H1 (cell line): Measurements from ENCODE around the gene STX8. TPM values are rescaled to one million over a fixed set of nuclear protein-coding genes. Genes with fewer than 3 reads are reported as not detected.

ENCODE experiments used
- CTCF ChIA-PET: fragments of 300-600 bp; sonication (Branson Sonifier 250); formaldehyde crosslinking; loops from one replicate; lab custom pipeline; 2021; ENCODE audit not compliant: partially characterized antibody; lab: Charles Lee
- POLR2A ChIA-PET: fragments of 300-600 bp; sonication (Branson Sonifier 250); formaldehyde crosslinking; loops from one replicate; lab custom pipeline; 2021; ENCODE audit warnings: inconsistent platforms; ENCODE audit not compliant: partially characterized antibody; lab: Charles Lee
- DNase-seq, 2 experiments: peaks; one replicate each; pipeline versions ENCODE4 v3.0.0 to v3.0.0-alpha.2; 2010 to 2022; ENCODE audit warnings: low spot score in 2 of 2, low read depth in 1 of 2, mixed read lengths in 1 of 2
- FAIRE-seq: peaks from 2 replicates; lab custom pipeline; 2011; peaks lifted over from hg19 to GRCh38; lab: Jason Lieb, UNC
- H2AFZ ChIP-seq: 2 replicates; pipeline ENCODE4 v1.8.1; 2012; ENCODE audit warnings: low read length, inconsistent platforms
- H2AK5ac ChIP-seq: 2 replicates; pipeline ENCODE4 v1.6.1; 2013; ENCODE audit warnings: low read depth, low read length
- H2BK120ac ChIP-seq: replicated peaks from 2 replicates; pipeline ENCODE3; 2013; ENCODE audit warnings: low read depth, low read length, inconsistent platforms
- H2BK12ac ChIP-seq: 2 replicates; pipeline ENCODE4 v1.6.1; 2013; ENCODE audit warnings: low read depth, low read length
- H2BK15ac ChIP-seq: 2 replicates; pipeline ENCODE4 v1.6.1; 2013; ENCODE audit warnings: low read length
- H2BK20ac ChIP-seq: 2 replicates; pipeline ENCODE4 v1.6.1; 2013; ENCODE audit warnings: low read length
- H2BK5ac ChIP-seq: 2 replicates; pipeline ENCODE4 v1.6.1; 2013; ENCODE audit warnings: low read depth, low read length
- H3K14ac ChIP-seq: 2 replicates; pipeline ENCODE4 v1.6.1; 2013; ENCODE audit warnings: inconsistent platforms; ENCODE audit not compliant: insufficient read length
- H3K18ac ChIP-seq: 2 replicates; pipeline ENCODE4 v1.6.1; 2013; ENCODE audit warnings: low read length; ENCODE audit errors: extremely low read depth
- H3K23ac ChIP-seq: 2 replicates; pipeline ENCODE4 v1.6.1; 2013; ENCODE audit warnings: inconsistent platforms; ENCODE audit not compliant: insufficient read length
- H3K23me2 ChIP-seq: 2 replicates; pipeline ENCODE4 v1.6.1; 2013; ENCODE audit warnings: low read depth, low read length
- H3K27ac ChIP-seq: 2 replicates; pipeline ENCODE4 v1.6.1; 2011; ENCODE audit warnings: low read depth, low read length, inconsistent platforms
- H3K27me3 ChIP-seq, 4 experiments: replicated peaks in 1 of 4; 1 replicate in 1 of 4; 2 replicates in 3 of 4; pipeline versions ENCODE4 v1.6.1 to v1.8.1; 2011 to 2013; ENCODE audit warnings: low read length in 3 of 4, mild to moderate bottlenecking in 3 of 4, inconsistent platforms in 2 of 4, mixed read lengths in 2 of 4, moderate library complexity in 1 of 4; ENCODE audit not compliant: control insufficient read depth in 3 of 4, insufficient read depth in 3 of 4; ENCODE audit errors: extremely low read depth in 1 of 4
- H3K36me3 ChIP-seq, 4 experiments: 2 replicates each; pipeline versions ENCODE4 v1.6.1 to v1.8.1; 2011 to 2013; ENCODE audit warnings: mild to moderate bottlenecking in 4 of 4, low read length in 3 of 4, moderate library complexity in 2 of 4, control low read depth in 1 of 4, inconsistent platforms in 1 of 4; ENCODE audit not compliant: insufficient read depth in 4 of 4, control insufficient read depth in 2 of 4
- H3K4ac ChIP-seq: replicated peaks from 2 replicates; pipeline ENCODE3; 2013; ENCODE audit warnings: low read length, low read depth, mixed read lengths, inconsistent platforms; ENCODE audit not compliant: insufficient read length
- H3K4me1 ChIP-seq, 4 experiments: replicated peaks in 1 of 4; 1 replicate in 1 of 4; 2 replicates in 3 of 4; pipeline versions ENCODE4 v1.6.1 to v1.8.1; 2011 to 2013; ENCODE audit warnings: low read length in 3 of 4, inconsistent platforms in 2 of 4, mixed read lengths in 1 of 4; ENCODE audit not compliant: insufficient read depth in 4 of 4, control insufficient read depth in 3 of 4
- H3K4me2 ChIP-seq, 2 experiments: 2 replicates each; pipeline versions ENCODE4 v1.6.1 to v1.8.1; 2011 to 2013; ENCODE audit warnings: low read depth in 2 of 2, low read length in 2 of 2, control low read depth in 1 of 2, inconsistent platforms in 1 of 2, mild to moderate bottlenecking in 1 of 2; ENCODE audit not compliant: insufficient read depth in 1 of 2
- H3K4me3 ChIP-seq, 4 experiments: fragments of 200-600, 300-600 bp in 1 of 4; sonication (generic), shearing (Covaris generic), sonication (Bioruptor Twin) in 1 of 4; 2 replicates each; pipeline versions ENCODE4 v1.5.1 to v1.8.1; 2011 to 2016; ENCODE audit warnings: low read length in 4 of 4, low read depth in 3 of 4, control low read depth in 2 of 4, inconsistent platforms in 2 of 4, mild to moderate bottlenecking in 2 of 4, mixed read lengths in 1 of 4, moderate library complexity in 1 of 4; ENCODE audit not compliant: insufficient read depth in 2 of 4; ENCODE audit errors: extremely low read depth in 1 of 4
- H3K56ac ChIP-seq: replicated peaks from 2 replicates; pipeline ENCODE3; 2013; ENCODE audit warnings: low read depth, mild to moderate bottlenecking, mixed read lengths, low read length, inconsistent platforms; ENCODE audit not compliant: insufficient read length
- H3K79me1 ChIP-seq: 2 replicates; pipeline ENCODE4 v1.6.1; 2013; ENCODE audit warnings: low read depth, low read length, control low read depth
- H3K79me2 ChIP-seq, 2 experiments: 2 replicates each; pipeline versions ENCODE4 v1.6.1 to v1.8.1; 2012 to 2013; ENCODE audit warnings: low read length in 2 of 2, mild to moderate bottlenecking in 2 of 2, inconsistent platforms in 1 of 2; ENCODE audit not compliant: insufficient read depth in 2 of 2, control insufficient read depth in 1 of 2
- H3K9ac ChIP-seq, 4 experiments: replicated peaks in 1 of 4; 1 replicate in 1 of 4; 2 replicates in 3 of 4; pipeline versions ENCODE4 v1.6.1 to v1.8.1; 2011 to 2013; ENCODE audit warnings: low read depth in 3 of 4, low read length in 3 of 4, control low read depth in 2 of 4, mild to moderate bottlenecking in 2 of 4, moderate library complexity in 2 of 4, inconsistent platforms in 1 of 4; ENCODE audit errors: extremely low read depth in 1 of 4
- H3K9me3 ChIP-seq, 2 experiments: 2 replicates each; pipeline versions ENCODE4 v1.6.1 to v1.8.1; 2012 to 2013; ENCODE audit warnings: mild to moderate bottlenecking in 2 of 2, moderate library complexity in 2 of 2, control low read depth in 1 of 2, inconsistent platforms in 1 of 2, low read depth in 1 of 2, low read length in 1 of 2, mixed read lengths in 1 of 2; ENCODE audit not compliant: insufficient read depth in 2 of 2
- H4K20me1 ChIP-seq, 2 experiments: replicated peaks in 1 of 2; 2 replicates each; pipeline versions ENCODE3 to v1.8.1; 2011 to 2013; ENCODE audit warnings: inconsistent platforms in 2 of 2, low read length in 2 of 2, mild to moderate bottlenecking in 1 of 2; ENCODE audit not compliant: insufficient read depth in 2 of 2, control insufficient read depth in 1 of 2
- H4K5ac ChIP-seq: 2 replicates; pipeline ENCODE4 v1.6.1; 2013; ENCODE audit warnings: low read length, low read depth, mixed read lengths, inconsistent platforms; ENCODE audit not compliant: insufficient read length
- H4K8ac ChIP-seq: 2 replicates; pipeline ENCODE4 v1.8.0; 2013; ENCODE audit warnings: mild to moderate bottlenecking, moderate library complexity, low read length, inconsistent platforms; ENCODE audit not compliant: insufficient read depth; ENCODE audit errors: extremely low read depth
- H4K91ac ChIP-seq: replicated peaks from 2 replicates; pipeline ENCODE3; 2013; ENCODE audit warnings: low read length, mixed read lengths, inconsistent platforms; ENCODE audit not compliant: insufficient read length
- CEBPB ChIP-seq: IDR thresholded peaks from 2 replicates; pipeline ENCODE4 v1.6.1; 2012; ENCODE audit warnings: low read depth, low read length
- CTBP2 ChIP-seq: IDR thresholded peaks from 2 replicates; pipeline ENCODE4 v1.7.0; 2011; ENCODE audit warnings: borderline replicate concordance, mild to moderate bottlenecking, moderate library complexity, mixed read lengths, low read length; ENCODE audit not compliant: insufficient read depth, insufficient read length
- FOSL1 ChIP-seq: IDR thresholded peaks from 2 replicates; pipeline ENCODE4 v1.6.1; 2011; ENCODE audit warnings: mild to moderate bottlenecking, low read depth, low read length, moderate library complexity; ENCODE audit not compliant: insufficient read depth
- JUN ChIP-seq: IDR thresholded peaks from 2 replicates; pipeline ENCODE4 v1.6.1; 2011; ENCODE audit warnings: low read depth, mild to moderate bottlenecking, improper control_type of control experiment, low read length
- RBBP5 ChIP-seq: IDR thresholded peaks from 2 replicates; pipeline ENCODE4 v1.7.1; 2012; ENCODE audit warnings: low read depth, mild to moderate bottlenecking, inconsistent platforms, low read length, moderate library complexity, borderline replicate concordance
- SAP30 ChIP-seq: fragments of 300-600 bp; sonication (generic); IDR thresholded peaks from 2 replicates; pipeline ENCODE4 v1.7.1; 2012; ENCODE audit warnings: low read length, moderate library complexity, mild to moderate bottlenecking, inconsistent platforms; ENCODE audit not compliant: insufficient read depth, insufficient replicate concordance
- SP2 ChIP-seq: IDR thresholded peaks from 2 replicates; pipeline ENCODE4 v1.6.1; 2012; ENCODE audit warnings: mild to moderate bottlenecking, low read length, inconsistent platforms
- SP4 ChIP-seq: IDR thresholded peaks from 2 replicates; pipeline ENCODE4 v1.6.1; 2012; ENCODE audit warnings: low read length, inconsistent platforms
- polyA plus RNA-seq, 7 experiments: library from polyadenylated mRNA; depleted of rRNA in 3 of 7; stranded (reverse) in 5 of 7; unstranded in 2 of 7; fragments of >200 nt in 5 of 7; fragments of 200-250 nt in 2 of 7; gene quantifications; 1 replicate in 5 of 7; 2 replicates in 1 of 7; 4 replicates in 1 of 7; pipeline versions ENCODE4 v1.2.1 to v1.2.3, GENCODE V29; 2011 to 2013; ENCODE audit warnings: missing spikeins in 2 of 7, mixed read lengths in 2 of 7
- total RNA-seq: library from RNA; stranded (reverse); fragmentation: NEBNext Ultra II Directional; extraction: Animal tissue kit (Norgen Biotek cat#: 25700); gene quantifications from 2 replicates; pipeline ENCODE4 v1.2.1, GENCODE V29; 2021
- TF ChIP-seq, protein P1 (sequence below): IDR thresholded peaks from 2 replicates; pipeline ENCODE4 v1.6.1; 2012; ENCODE audit warnings: inconsistent platforms

The STX8 gene
- total and polyA plus RNA-seq, 2 of the 8 experiments (the other 6 are each of a cell fraction or from before 2014, with no cell fraction given) = 22.8 to 42.5 TPM

DNA sequence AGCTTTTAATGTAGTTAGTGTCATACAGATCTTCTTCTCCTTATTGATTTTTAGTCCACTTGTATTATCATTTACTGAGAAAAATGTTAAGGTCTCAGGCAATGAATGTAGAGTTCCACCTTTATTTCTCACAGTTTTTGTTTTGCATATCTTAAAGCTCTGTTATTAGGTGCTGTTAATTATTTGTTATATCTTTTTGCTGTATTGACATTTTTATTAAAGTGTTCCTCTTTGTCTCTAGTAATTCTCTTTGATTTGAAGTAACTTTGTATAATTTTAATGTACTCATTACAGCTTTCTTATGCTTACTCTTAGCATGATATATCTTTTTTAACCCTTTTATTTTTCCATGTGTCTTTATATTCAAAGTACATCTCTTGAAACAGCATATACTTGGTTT lies 47.3 kb upstream of the STX8 start:
- no peaks in the 10 kb centered on the region for H4K20me1 ChIP-seq
- no peak overlapping the region for H2BK120ac ChIP-seq
- H3K9ac ChIP-seq = no peak overlapping the region
- no peak overlapping the region for H3K14ac ChIP-seq
- H2AFZ ChIP-seq = no peak overlapping the region
- no peaks in the 10 kb centered on the region for H3K36me3 ChIP-seq
- TF ChIP-seq SP2 (no peak), CEBPB (no peak), CTBP2 (no peak), FOSL1 (no peak), JUN (no peak), SP4 (no peak), SAP30 (no peak), RBBP5 (no peak)
- TF ChIP-seq, protein P1, sequence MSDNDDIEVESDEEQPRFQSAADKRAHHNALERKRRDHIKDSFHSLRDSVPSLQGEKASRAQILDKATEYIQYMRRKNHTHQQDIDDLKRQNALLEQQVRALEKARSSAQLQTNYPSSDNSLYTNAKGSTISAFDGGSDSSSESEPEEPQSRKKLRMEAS = no peak
- H3K4me2 ChIP-seq = no peak overlapping the region
- peaks cover 5 to 9% of the 10 kb centered on the region in 2 experiments; a peak in 2 of 4 replicates for H3K9me3 ChIP-seq
- H2BK12ac ChIP-seq = no peak overlapping the region
- H4K5ac ChIP-seq = no peak overlapping the region
- no peaks in the 10 kb centered on the region for H3K27me3 ChIP-seq
- no peak overlapping the region for H3K27ac ChIP-seq
- no peak overlapping the region for H3K4me3 ChIP-seq
- H3K4me1 ChIP-seq = no peaks in the 10 kb centered on the region
- H2BK5ac ChIP-seq = no peak overlapping the region
- no peak overlapping the region for H2AK5ac ChIP-seq
- no peak overlapping the region for H2BK20ac ChIP-seq
- no peak overlapping the region for H3K56ac ChIP-seq
- no peaks in the 10 kb centered on the region for H3K79me1 ChIP-seq
- H4K8ac ChIP-seq = no peak overlapping the region
- H3K18ac ChIP-seq = no peak overlapping the region
- POLR2A ChIA-PET = no interaction called here
- H3K4ac ChIP-seq = no peak overlapping the region
- H3K79me2 ChIP-seq = no peaks in the 10 kb centered on the region
- no peak overlapping the region for H3K23ac ChIP-seq
- no peak overlapping the region for H4K91ac ChIP-seq
- CTCF ChIA-PET = interaction anchor here (1.2 kb wide), 1 partner anchor 25 kb away, joined by 3 read pairs; no protein-coding TSS in a partner anchor
- FAIRE-seq = no peak
- H3K23me2 ChIP-seq = no peaks in the 10 kb centered on the region
- no peak for DNase-seq
- H2BK15ac ChIP-seq = no peak overlapping the region
